Hematopoietic multipotent progenitor cell treated with erythropoietin and hydrocortisone succinate and interleukin-3 and kit ligand, for 8 days (in vitro differentiated cells): Measurements from ENCODE around the gene SUMF1.
"Not testable (repeated sequence)": the region's sequence is repeated elsewhere in the genome, so short reads cannot be mapped to it uniquely, and the experiment has no call there.

Experiments
- DNase-seq: peaks from one replicate; pipeline ENCODE4 v3.0.0-alpha.2; 2015

SUMF1 gene

DNA sequence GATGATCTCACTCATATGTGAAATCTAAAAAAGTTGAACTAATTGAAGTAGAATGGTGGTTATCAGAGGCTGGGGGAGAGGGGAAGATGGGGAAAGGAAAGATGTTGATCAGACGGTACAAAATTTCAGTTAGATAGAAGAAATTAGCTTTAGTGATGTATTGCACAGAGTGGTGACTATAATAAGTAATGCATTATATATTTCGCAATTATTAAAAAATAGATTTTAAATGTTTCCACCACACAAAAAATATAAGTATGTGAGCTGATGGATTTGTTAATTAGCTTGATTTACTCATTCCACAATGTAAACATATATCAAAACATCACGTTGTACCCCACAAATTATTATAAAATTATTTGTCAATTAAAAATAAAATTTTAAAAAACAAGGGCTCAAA lies 8.1 kb downstream of the SUMF1 start:
- DNase-seq, result no peak

DNA sequence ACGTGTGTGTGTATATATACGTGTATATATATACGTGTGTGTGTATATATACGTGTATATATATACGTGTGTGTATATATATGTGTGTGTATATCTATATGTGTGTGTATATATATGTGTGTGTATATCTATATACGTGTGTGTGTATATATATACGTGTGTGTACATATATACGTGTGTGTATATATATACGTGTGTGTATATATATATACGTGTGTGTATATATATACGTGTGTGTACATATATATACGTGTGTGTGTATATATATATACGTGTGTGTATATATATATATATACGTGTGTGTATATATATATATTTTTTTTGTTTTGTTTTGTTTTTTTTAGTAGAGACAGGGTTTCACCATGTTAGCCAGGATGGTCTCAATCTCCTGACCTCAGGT lies 10.3 kb downstream of the SUMF1 start:
- not testable (repeated sequence) for DNase-seq

DNA sequence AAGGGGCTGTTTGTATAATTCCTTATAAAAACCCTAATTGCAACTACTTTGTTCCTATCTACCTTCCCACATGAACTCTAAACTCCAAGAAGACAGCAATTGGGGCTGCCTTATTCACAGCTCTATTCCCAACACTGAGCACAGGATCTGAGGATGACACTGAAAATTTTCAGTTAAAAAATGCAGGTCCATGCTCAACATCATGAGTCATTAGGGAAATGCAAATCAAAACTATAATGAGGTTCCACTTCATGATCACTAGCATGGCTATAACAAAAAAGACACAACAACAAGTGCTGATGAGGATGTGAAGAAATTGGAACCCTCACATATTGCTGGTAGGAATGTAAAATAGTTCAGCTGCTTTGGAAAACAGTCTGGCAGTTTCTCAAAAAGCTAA lies 12.9 kb downstream of the SUMF1 start:
- DNase-seq, result no peak

DNA sequence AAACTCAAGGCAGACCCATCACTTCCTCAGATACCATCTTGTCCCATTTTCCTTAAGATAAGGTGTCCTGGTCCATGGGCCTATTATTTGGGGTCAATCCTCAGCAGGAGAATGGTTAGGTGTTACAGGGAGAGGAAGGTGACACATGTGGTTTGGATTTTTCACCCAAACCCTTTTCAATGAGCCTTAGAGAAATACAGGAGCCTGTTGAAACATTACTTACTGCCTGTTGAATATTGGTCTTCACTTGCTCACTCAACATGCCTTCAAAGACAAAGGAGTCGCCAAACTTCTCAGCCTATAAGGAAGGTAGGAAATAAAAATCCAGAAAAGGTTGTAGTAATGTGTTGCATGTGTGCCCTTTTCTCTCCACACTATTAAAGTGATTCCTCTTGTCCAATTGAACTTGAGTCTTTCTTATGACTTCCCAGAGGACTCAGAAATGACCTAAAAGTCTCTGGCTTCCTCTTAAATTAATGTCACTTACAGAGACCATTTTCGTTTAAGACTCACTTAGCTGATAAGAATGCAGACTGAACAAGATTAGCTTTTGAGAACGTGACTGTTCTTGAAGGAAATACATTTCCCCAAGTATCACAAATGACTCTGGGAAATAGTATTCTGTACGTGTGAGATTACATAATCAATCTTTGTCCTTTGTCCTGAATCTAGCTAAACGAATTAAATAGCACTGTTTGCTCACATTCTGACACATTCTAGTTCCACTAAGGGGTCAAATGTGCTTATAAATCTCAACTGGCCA lies 17.8 kb downstream of the SUMF1 start:
- DNase-seq, result peak; percentile 32

DNA sequence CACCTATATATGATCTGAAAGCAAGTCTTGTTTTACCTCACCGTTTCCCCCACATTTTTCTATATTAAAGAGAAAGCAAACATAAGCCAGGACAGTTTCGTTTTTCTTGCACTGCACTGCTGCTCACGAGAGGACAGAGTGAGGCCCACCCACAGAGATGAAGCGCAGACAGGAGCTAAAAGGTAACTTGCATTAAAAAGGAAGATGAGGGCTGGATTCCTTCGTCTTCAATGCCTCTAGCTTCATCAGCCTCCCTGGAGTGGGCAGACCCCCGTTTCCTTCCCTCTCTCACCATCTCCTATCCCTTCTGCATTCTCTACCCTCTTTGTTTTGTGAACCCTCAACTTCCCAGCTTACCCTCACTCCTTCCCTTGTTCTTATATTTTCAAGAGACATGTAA lies 18.9 kb downstream of the SUMF1 start:
- DNase-seq, result no peak

DNA sequence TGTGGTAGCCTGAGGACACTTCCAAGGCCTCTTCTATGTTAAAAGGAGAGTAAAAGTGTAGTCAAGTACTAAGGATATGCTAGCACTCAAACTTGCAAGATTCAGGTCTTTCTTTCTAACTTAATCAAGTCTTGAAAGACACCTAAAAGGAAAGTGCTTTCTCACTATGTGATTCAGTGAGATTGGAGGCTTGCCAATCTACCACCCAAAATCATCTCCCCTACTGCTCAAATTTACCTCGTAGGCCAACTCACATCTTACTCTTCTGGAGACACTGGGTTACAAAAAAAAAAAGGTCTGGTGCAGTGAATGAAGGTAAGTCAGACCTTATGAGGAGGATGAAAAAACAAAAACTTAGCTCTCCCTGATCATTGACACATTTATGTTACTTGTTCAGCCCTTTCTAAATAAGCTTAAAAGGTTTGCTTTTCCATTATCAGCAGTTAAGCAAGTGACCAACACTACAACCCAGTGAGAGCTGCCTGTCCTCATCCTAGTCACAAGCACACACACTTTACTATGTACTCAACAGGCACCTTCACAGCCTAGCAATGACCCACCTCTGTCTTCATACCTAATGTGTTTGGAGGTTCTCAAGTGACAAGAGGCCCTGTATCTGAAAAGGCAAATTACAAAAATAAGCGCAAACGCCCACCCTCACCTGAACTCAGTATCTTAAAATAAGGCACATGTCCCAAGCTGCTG lies 19.6 kb downstream of the SUMF1 start:
- peak; percentile 28 for DNase-seq

DNA sequence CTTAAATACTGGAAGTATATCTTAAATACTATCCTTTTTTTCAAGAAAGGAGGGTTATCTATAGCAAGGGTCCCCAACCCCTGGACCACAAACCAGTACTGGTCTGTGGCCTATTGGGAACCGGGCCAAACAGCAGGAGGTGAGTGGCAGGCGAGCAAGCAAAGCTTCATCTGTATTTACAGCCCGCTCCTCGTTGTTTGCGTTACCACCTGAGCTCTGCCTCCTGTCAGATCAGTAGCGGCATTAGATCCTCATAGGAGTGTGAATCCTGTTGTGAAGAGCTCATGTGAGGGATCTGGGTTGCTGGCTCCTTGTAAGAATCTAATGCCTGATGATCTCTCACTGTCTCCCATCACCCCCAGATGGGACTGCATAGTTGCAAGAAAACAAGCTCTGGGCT lies 26.1 kb downstream of the SUMF1 start:
- DNase-seq, result no peak

DNA sequence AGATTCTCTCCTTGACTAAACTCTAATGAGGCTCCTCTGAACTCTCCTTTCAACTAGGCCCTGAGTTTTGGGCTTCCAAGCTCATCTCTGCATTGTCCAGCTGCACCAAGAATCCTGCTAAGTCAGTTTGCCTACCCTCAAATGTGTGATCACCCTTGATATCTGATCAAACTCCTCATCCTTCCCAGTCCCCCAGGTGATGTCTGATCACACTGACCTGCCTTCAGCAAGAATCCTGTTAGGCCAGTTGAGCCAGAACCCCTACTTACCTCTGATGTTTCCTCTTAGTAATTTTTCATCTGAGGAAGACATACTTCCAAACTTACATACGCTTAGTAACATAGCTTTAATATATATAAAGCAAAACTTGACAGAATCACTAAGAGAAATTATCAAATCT lies 28.8 kb downstream of the SUMF1 start:
- no peak for DNase-seq

DNA sequence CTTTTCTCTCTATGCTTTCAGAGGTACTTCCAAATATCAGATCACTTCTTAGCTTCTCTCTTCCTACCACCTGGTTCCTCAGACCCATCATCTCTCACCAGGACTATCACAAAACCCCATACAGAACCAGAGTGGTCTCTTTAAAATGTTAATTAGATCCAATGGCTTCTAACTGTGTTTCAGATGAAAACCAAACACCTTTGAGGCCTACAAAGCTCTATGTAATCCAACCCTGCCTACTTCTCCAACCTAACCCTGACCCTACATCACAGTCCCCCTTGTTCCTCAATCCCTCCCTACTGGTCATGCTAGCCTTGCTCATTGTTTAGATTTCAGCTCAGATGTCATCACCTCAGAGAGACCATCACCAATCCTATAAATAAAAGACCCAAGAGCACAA lies 34.8 kb downstream of the SUMF1 start:
- no peak for DNase-seq

DNA sequence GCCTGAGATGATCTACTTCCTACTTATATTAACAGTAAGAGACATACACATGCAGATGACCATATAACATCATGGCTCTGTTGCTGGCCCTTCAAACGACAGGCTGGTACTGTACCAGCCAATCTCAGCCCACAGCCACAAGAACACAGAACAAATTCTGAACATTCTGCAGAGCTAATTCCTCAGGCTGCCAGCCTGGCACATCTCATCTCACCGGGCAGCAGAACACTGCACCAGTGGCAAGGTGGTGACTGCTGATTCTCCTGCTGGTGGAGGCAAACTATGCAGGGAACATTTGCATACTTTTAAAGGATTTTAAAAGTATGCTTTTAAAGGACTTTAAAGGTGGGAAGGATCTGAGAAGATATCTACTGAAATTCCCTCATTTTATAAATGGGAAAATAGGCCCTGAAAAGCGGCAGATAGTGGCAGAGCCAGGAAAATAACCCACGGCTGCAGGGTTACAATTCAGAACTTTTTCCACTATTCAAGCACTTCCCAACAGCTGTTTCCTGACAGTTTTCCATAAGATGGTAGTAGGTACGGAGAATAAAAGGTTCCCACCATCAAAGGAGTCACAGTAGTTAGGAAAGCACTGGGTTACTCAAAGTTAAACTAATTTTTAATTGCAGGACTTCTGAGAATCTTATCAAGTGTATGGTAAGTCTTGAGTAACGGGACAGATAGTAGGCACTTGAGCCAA lies 37.3 kb downstream of the SUMF1 start:
- no peak for DNase-seq

DNA sequence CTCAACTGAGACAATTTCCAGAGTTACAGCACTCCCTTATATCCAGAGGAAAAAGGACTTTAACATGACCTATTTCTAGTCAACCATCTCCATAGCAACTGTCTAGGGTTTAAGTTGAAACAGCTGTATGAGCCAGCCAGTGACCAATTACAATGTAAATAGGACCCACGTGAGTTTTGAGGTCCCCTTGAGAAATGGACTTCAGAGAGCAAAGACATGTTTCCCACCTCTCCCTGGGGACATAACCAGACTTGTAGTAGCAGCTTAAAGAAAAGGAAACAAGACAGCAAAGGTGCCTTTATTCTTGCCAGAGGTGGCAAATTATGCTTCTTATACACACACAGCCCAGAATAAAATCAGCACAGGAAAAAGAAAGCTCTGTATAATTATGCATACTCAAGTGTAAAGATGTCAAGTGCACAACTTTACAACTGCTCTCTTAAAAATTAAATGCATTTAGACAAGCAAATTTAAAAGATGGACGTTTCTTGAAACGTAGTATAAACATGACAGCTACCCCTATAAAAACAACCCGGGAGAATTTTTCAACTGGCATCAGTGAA lies 40.2 kb downstream of the SUMF1 start:
- no peak for DNase-seq

DNA sequence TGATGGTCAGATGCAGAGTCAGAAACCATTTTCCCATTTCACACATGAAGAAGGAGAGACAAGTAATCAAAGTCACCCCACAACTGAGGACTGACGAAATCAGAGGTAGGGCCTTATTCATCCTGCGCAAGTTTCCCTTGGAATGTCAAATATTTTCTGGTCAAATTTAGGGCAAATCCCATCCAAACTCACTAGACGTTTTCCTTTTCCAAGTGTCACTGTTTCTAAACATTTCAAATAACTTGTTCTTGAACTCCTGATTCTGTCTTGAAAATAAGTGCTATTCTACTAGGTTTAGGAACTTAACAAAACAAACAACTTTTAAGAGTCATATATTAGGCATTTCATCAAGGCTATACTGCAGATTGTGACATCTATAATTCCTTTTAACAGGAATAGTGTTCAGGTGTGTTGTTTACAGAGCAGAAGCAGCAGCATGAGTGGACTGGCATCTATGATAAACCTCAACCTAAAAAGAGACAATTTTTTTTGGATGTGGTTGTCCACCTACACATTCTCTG lies 40.7 kb downstream of the SUMF1 start:
- DNase-seq, result no peak

DNA sequence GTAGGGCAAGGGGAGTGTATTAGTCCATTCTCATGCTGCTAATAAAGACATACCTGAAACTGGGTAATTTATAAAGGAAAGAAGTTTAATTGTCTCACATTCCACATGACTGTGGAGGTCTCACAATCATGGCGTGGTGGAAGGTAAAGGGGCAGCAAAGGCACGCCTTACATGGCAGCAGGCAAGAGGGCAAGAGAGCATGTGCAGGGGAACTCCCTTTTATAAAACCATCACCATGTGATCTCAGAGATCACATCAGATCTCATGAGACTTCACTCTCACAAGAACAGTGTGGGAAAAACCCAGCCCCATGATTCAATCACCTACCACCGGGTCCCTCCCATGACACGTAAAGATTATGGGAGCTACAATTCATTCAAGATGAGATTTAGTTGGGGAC lies 41.4 kb downstream of the SUMF1 start:
- no peak for DNase-seq

DNA sequence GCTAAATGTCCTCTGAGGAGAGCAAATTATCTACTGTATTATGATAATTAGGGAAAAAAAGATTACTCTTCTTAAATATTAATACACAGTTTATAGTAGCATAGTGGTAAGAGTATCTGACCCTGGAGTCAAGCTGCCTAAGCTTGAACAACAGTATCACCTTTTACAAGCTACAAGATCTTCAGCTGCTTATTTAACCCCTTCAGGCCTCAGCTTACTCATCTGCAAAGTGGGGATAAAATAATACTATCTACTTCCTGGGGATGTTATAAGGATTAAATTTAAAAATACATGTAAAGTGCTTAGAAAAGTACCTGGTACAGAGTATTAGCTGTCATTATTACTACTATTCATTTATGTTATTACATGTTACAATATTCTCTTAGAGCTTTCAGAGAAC lies 42.0 kb downstream of the SUMF1 start:
- DNase-seq, result no peak

DNA sequence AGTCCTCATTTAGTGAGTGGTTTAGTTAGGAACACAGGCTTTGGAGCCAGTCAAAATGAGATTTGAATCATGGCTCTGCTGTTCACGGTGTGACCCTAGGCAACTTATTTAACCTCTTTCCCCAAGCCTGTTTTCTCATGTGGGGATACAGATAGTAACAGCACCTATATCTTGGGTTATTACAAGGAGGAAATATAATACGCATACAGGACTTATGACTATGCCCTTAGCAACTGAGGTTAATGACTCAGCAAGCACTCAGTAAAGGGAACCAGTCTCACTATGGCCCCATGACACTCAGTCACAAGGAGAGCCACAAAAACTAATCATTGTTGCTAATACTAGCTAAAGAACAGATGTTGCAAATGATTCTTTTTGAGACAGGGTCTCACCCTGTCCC lies 45.9 kb downstream of the SUMF1 start:
- DNase-seq, result peak; percentile 52

DNA sequence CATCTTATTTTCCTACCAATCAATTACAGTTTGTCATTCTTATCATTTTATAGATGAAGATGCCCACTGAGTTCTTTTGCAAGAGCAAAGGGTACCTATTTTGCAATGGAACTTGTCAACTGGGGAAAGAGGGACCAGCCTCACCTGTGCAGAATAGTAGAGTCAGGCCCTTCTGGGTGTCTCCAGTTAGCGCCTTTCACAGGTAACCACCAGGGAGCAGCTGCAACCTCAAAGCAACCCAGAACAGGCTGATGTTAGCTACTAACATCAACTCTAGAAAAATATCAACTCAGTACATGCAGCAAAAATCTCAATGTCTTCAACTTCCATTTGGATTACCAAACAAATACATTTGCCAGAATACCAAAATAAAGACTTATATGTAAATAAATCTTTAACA lies 47.1 kb downstream of the SUMF1 start:
- no peak for DNase-seq

DNA sequence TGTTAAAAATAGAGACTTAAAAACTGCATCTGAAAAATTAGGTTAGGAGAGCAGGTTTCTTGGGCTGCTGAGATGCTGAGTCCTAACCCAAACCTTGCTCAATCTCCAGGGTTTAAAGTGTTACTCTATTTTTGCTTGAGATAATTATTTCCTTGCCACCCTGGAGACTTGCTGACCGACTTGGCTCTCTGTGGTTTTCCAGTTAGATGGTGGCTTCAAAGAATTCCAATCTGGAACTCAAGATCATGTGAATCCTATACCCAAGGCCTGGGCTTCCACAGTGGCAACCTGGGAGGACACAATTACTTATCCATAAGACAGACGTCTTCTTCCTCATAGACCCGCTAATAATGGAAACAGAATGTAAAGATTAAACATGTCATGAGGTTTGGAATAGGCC lies 47.7 kb downstream of the SUMF1 start:
- no peak for DNase-seq

DNA sequence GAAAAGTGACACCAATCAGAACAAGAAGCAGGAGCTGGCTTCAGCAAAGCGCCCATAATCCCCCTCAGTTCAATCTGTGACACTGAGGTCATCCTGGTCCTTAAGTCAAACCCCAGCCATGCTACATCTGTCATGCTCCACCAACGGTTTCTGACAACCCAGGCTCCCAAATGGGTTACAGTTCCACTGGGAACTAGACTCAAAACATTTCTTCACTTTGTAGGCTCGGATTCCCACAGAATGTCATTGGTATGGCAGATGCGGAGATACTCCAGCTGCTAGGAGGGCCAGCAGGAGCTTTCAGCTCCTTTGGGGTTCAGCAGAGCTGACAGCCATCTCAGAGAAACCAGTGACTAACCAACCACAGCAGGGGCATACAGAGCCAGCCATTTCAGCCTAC lies 48.9 kb downstream of the SUMF1 start:
- no peak for DNase-seq

DNA sequence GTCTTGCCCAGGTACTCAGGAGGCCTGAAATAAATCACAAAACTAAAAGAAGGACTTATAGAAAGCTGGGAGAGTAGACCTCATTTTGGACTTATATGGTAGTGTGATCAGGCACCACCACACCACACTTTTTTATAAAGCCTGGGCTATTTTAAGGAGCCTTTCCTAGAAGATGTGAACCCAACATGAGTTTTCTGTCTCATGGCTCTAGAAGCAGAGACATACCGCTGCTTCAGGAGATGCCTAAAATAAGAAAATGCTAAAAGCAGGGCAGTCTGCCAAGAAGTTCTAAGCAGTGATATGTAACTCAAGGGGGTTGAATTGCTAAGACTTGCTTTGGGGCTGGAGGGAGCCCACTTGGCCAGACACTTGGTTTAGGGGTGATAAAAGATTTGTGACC lies 49.6 kb downstream of the SUMF1 start:
- DNase-seq, result no peak

DNA sequence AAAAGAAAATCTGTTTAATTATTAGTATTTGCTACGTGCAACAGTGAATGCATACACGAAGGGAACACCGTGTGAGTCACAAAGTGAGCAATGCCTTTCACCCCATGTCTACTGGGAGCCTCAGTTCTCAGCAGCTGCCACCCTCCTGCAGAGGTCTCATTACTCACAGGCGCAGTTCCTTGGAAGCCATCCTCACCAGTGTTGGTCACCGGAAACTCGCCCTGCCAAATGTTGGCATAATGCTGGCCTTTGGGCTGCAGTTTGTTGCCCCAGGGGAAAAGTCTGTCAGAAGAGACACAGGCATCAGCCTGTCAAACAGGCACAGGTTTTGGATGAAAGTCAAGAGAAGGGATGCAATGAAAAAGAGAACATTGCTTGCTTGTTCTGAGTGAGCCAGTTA lies 50.1 kb downstream of the SUMF1 start:
- no peak for DNase-seq

DNA sequence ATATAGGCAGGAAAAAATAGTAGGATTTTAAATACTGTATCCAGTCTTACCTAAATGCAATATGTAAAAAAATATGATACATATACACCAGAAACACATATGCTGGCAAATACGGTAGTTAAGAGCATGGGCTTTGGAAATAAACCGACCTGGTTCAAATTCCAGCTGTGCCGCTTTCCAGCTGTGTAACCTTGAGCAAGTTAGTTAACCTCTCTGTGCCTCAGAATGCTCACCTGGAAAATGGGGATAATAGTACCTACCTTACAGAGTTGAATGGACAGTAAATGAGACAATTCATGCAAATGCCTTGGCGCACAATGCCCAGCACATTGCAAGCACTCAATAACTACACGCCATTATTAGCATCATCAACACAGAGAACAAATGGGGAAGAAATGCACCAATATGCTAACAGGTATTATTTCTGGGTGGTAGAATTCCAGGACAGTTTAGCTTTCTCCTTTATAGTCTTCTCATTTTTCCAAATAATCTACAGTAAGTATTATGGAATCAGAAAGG lies 50.6 kb downstream of the SUMF1 start:
- no peak for DNase-seq

DNA sequence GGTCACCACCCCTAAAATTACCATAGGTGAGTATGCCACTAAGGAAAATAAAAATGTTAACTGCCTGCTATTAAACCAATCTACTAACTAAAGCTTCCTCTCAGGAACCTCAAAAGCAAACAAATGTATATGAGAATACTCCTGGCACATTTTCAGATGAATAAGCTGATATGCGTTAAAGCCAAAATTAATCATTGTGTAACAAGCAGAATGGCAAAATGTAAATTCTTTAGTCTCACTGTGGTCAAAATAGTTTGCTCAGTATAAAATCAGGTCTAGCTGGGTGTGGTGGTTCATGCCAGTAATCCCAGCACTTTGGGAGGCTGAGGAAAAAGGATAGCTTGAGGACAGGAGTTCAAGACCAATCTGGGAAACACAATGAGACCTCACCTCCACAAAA lies 53.6 kb downstream of the SUMF1 start:
- no peak for DNase-seq

DNA sequence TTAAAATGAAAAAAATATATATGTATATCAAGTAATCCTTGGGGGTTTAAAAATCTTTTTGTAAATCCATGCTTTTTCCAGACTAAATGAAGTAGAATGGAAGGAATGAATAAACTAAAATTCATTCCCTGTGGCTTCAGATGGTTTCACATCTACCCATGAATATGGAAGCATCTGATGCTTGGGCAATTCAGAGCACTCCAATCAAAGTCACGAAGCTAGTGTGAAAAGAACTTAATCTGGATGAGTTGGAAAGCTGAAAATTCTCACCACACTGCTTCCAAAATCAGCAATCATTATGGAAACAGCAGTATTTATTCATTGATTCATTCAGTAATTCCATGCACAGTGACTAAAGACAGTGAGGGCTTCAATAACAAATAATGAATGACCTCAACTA lies 55.2 kb downstream of the SUMF1 start:
- DNase-seq, result no peak
